Right lobe of liver (tissue), 4 donors: ENCODE measurements around the gene ITPRIPL1.

Experiments
- POLR2A ChIP-seq: fragments of 450-650 bp; IDR thresholded peaks from one replicate; pipeline ENCODE4 v1.6.1; 2017; ENCODE audit warnings: antibody characterized with exemption, mild to moderate bottlenecking
- TF ChIP-seq, protein P1 (sequence below), 4 donors: fragments of 200-600 bp in 3 of 4; fragments of 450-650 bp in 1 of 4; IDR thresholded peaks; one replicate each; pipeline versions ENCODE4 v1.5.1 to v1.8.0; 2016 to 2022; ENCODE audit warnings: antibody characterized with exemption in 4 of 4, mild to moderate bottlenecking in 2 of 4
- donor health status: DM: no; HTN: no; CAD: no.
- donor health status: DM: no; HTN: no; CAD: no.
- donor health status: DM: no; HTN: yes; CAD: no.

DNA sequence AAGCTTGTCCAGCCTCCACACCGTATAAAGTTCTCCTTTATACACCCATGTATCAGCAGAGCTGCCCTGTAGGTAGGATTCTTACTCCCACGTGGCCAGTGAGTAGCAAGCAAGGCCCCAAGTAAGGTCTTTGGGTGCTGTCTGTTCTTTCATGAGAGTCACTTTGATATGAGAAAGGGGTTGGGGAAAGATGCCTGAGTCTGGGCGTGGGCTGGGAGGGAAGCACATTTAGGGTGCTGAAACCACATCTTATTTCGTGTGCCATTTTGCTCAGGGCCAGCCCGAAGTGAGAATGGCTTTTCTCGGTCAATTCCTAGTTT lies 436 bp upstream of the ITPRIPL1 start:
- TF ChIP-seq, protein P1, sequence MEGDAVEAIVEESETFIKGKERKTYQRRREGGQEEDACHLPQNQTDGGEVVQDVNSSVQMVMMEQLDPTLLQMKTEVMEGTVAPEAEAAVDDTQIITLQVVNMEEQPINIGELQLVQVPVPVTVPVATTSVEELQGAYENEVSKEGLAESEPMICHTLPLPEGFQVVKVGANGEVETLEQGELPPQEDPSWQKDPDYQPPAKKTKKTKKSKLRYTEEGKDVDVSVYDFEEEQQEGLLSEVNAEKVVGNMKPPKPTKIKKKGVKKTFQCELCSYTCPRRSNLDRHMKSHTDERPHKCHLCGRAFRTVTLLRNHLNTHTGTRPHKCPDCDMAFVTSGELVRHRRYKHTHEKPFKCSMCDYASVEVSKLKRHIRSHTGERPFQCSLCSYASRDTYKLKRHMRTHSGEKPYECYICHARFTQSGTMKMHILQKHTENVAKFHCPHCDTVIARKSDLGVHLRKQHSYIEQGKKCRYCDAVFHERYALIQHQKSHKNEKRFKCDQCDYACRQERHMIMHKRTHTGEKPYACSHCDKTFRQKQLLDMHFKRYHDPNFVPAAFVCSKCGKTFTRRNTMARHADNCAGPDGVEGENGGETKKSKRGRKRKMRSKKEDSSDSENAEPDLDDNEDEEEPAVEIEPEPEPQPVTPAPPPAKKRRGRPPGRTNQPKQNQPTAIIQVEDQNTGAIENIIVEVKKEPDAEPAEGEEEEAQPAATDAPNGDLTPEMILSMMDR (IDR thresholded peaks at IDR 0.05) = no peak
- TF ChIP-seq POLR2A = no peak
